ENCODE results near the gene BBS2.

GRCh38 chr16:56479469-56479868 is 40.4 kb downstream of the BBS2 start:
- TF ChIP-seq CTCF (conservative IDR thresholded peaks at IDR 0.05; ENCODE audit: low read length): no peak
- no peak for TF ChIP-seq EZH2phosphoT487 (IDR thresholded peaks at IDR 0.05; ENCODE audit: borderline replicate concordance, low read depth, low read length)
